B cell (primary cell): ENCODE data around the gene STMP1.

Experiments
- CTCF ChIP-seq: fragments of 200-600 bp; IDR thresholded peaks from one replicate; pipeline ENCODE4 v1.8.0; 2022; ENCODE audit warnings: antibody characterized with exemption, mild to moderate bottlenecking
- EZH2 ChIP-seq: IDR thresholded peaks from 2 replicates; pipeline ENCODE4 v1.6.1; 2012; ENCODE audit warnings: borderline replicate concordance, low read depth, mild to moderate bottlenecking, moderate library complexity, low read length; ENCODE audit not compliant: insufficient read depth, poor library complexity, severe bottlenecking

GRCh38 chr7:135685306-135686084 lies 23.2 kb downstream of the STMP1 start:
- TF ChIP-seq EZH2 (no peak), CTCF (no peak)
